Hematopoietic multipotent progenitor cell treated with erythropoietin and hydrocortisone succinate and interleukin-3 and kit ligand, for 17 days (in vitro differentiated cells): ENCODE results near the gene SLC26A4.

Experiments
- DNase-seq: peaks from one replicate; pipeline ENCODE4 v3.0.0-alpha.2; 2015; ENCODE audit warnings: low spot score

SLC26A4 gene

GRCh38 chr7:107661081-107661864 lies 645 bp downstream of the SLC26A4 start:
- no peak for DNase-seq

- DNase-seq = no peak
These were observed 1.3 kb downstream of the SLC26A4 start for GRCh38 chr7:107661865-107662379.

DNA sequence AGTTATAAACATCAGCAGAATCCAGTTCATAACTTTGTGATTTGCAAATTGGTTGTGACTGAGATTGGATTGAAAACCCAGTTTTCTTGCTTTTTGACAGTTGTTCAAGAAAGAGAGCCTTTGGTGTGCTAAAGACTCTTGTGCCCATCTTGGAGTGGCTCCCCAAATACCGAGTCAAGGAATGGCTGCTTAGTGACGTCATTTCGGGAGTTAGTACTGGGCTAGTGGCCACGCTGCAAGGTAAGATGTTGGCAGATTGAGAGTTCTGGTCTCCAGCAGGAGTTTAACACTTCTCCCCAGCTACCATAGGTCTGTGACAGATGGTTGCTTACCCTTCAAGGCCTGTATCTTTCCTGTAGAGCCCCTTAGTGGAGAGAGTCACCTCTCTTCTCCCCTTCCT lies 2.6 kb downstream of the SLC26A4 start:
- DNase-seq = no peak

DNA sequence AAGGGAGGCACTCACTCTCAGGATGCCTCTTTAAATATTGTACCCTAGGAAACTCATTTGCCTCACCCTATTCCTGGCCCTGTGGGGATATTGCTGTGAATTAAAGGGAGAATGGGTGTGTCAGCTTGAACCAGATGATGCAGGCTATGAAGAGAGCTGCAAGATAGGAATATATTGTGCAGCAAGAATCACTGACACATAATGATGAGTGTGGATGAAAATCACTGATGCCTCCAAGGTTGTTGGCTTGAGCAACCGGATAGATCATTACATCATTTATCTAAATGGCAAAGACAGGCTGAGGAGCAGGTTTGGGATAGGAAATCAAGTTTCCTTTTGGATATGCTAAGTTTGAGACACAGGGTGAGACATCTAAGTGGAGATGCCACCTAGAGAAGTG lies 6.2 kb downstream of the SLC26A4 start:
- DNase-seq = no peak

DNA sequence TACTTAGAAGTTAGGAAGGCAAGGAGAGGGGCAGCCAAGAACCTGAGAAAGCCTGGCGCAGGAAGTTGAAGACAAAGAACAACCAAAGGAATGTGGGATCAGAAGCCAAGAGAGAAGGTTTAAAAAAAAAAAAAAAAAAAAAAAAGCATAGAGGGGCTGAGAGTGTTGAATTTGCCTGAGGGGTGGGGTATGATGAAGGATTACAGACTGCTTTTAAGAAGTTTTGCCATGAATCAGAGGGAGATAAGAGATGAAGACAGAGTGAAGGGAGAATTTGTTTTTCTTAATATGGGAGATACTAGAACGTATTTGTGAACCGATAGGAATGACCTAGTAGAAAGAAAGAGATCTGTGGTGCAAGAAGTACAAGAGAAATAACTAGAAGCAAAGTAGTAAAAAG lies 6.7 kb downstream of the SLC26A4 start:
- no peak for DNase-seq

- no peak for DNase-seq
These were observed 7.7 kb downstream of the SLC26A4 start for GRCh38 chr7:107668296-107668695.

DNA sequence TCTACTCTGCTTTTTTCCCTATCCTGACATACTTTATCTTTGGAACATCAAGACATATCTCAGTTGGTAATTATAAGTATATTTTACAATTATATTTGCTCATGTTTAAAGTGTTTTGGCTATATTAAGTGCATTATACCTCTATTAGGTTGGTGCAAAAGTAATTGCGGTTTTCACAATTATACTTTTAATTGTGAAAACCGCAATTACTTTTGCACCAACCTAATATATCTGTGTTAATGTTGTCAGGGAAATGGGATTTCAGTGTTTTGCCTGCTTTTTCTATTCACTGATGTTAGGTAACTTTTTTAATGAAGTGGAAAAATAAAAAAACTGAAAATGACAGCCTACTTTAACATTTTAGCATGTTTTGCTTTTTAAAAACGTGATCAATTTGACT lies 11.6 kb downstream of the SLC26A4 start:
- DNase-seq = no peak

GRCh38 chr7:107676249-107676648 lies 15.6 kb downstream of the SLC26A4 start:
- no peak for DNase-seq

DNA sequence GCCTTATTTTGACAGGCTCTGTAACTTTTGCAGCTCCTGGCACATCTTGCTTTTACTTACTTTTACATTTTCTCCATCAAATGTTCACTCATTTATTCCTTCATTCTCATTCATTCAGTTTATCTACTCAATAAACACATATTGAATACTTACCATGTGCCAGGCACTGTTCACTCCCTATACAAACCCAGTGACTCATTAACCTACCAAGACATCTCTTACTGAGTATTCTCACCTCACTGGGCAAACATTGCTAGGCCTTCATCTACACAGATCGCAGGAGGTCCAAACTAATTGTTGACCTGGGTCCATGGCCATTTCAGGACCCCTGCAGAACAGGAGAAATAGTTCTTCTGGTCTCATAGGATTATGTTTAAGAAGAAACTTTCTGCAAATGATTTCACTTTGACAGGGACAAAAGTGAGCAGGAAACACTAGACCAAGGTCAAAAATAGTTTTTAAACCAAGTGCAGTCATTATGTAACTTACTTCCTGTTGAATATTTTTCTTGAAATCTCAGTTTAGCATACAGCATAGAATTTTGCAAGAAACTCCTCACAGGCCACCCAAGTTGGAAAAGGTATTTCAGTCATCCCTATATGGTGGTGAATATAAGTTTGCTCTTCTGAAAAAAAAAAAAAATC lies 17.6 kb downstream of the SLC26A4 start:
- no peak for DNase-seq

DNA sequence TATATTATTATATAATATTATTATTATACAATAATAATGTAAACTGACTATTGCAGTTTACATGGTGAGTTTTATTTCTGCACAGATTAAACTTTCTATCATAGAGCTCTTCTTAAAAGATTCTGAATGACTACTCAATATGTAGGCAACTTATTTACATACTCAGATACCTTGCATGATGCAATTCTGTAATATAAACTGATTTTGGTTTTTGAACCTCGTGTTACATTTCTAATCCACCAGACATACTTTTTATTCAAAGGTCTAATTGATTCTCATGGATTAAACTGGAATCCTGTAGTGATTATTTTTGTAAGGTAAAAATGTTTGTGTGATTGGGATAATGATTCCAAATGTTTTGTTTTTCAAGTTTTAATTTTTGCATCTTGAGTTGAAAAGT lies 19.9 kb downstream of the SLC26A4 start:
- no peak for DNase-seq

GRCh38 chr7:107682886-107683285 lies 22.3 kb downstream of the SLC26A4 start:
- DNase-seq = no peak

DNA sequence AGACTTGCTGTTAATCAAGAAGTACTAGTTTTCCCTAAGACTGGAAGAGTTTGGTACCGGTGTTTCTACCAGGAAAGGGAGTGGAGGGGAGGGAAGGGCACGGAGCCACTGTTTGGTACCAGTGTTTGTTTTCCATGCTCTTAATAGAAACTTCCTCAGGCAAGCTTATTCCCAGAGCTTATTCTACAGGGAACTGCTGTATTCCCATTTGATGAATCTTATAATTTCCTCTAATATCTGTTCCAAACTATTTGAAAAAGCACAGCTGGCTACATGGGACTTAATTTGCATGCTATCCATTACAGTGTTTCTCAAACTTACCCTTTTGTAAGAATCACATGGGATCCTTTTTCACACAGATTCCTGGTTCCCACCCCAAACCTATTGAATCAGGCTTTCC lies 23.7 kb downstream of the SLC26A4 start:
- DNase-seq = no peak

GRCh38 chr7:107684947-107685463 lies 24.4 kb downstream of the SLC26A4 start:
- no peak for DNase-seq

GRCh38 chr7:107686816-107687387 lies 26.3 kb downstream of the SLC26A4 start:
- no peak for DNase-seq

GRCh38 chr7:107687656-107688055 lies 27.0 kb downstream of the SLC26A4 start:
- DNase-seq = no peak

DNA sequence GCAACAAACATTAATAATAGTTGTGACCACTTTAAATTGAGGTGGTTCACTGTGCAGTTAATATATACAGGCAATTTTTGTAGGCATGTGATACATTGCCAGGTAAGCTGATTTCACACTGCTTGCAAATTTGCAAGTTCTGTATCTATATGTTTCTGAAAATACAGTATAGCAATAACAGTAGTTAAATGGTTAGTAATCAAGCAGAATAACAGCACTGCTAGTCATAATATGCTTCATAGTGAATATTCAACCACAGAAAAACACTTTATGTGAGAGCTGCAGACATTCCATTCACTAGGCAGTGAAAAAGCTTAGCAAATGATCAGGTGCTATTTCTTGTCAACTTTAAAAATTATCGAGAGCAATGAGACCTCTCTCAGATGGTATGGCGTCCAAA lies 28.9 kb downstream of the SLC26A4 start:
- no peak for DNase-seq

DNA sequence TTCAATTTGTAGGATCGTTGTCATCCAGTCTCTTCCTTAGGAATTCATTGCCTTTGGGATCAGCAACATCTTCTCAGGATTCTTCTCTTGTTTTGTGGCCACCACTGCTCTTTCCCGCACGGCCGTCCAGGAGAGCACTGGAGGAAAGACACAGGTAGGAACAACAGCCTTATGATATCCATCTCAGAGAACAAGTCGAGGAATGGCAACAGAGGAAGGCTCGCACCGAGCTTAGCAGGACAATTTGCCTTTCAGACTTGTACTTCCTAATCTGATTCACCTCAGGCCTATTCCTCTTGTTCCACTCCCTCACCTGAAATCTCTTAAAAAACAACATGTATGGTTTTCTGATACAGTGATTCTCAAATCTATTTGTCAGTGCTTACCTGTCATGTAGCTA lies 29.5 kb downstream of the SLC26A4 start:
- no peak for DNase-seq

GRCh38 chr7:107690611-107691010 lies 30.0 kb downstream of the SLC26A4 start:
- no peak for DNase-seq

GRCh38 chr7:107691716-107692115 lies 31.1 kb downstream of the SLC26A4 start:
- DNase-seq = no peak

- no peak for DNase-seq
These were observed 31.9 kb downstream of the SLC26A4 start for GRCh38 chr7:107692501-107692900.

DNA sequence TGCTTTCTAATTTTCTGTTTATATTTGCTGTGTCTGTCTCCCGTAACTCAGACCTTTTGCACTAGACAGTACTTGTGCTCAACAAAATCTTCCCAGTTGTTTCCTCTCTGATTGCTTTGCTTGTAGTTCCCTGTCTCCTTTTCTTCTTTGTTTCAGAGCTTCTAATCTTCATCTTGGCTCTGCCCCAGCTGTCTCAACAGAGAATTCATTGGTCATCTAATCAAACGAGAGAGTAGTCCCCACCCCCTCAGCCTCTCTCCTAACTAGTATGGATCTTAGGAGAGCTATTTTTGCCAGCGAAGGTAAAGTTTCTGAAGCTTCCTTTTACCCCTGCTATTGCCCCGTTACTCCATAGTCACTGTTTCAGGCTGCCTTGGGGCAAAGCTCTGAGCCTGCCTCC lies 32.8 kb downstream of the SLC26A4 start:
- DNase-seq = no peak

DNA sequence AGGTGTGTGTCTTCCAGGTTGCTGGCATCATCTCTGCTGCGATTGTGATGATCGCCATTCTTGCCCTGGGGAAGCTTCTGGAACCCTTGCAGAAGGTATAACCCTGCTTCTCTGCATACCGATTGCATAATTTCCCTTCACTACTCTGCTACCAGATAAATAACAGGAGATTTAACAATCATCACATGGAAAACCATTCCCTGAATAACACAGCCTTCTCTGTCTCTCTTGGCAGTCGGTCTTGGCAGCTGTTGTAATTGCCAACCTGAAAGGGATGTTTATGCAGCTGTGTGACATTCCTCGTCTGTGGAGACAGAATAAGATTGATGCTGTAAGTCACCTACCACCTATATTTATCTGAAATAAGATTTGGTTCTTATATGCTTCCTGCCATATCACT lies 33.8 kb downstream of the SLC26A4 start:
- DNase-seq = no peak

DNA sequence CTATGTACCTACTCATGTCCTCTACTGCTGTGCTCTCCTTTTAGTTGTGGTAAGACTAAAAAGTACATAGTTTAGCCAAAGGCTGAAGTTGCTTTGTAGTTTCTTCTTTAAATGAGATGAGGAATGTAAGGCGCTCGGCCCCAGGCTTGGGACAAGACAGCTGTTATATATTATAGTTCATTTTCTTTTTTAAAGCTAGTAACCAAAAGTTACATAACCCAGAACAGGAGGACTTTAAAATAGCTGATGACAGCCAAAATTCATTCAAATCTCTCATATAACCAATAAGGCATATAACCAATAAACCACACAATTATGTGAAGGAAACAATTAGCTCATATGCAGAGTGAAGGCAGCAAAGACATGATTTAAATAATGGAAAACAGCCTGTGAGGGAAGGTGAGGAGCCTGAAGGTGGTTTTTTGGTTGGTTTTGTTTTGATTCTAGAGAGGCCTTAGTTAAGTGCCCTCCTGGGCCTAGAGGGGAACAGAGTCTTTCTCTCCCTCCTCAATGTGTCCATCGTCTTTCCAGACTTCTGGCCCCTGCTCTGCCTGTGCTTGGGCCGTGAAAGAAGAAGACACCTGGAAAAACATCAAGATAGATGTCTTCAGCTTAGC lies 35.8 kb downstream of the SLC26A4 start:
- DNase-seq = no peak
